NCI-H748 (cell line): ENCODE measurements around the gene GALNT18.

Experiments used
- DNase-seq: peaks from one replicate; lab custom pipeline; 2025; ENCODE audit not compliant: unreplicated experiment; lab: John Stamatoyannopoulos, UW

Gene GALNT18

DNA sequence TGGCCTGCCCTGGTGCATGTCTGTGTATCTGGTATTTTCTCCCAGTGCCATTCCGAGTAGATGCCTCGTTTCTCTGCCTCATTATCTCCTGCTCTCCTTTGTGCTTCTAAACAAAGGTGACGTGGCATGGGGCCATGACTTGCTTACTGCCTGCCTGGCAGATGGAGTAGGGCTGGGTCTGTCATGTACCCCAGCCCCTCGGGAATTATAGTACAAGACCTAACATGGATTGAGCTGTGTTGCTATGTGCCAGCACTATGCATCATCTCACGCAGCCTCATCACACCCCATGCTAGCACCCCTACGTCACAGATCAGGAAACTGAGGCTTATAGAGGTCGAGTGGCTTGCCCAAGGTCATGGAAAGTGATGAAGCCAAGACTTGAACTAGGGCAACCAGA is 88.1 kb downstream of the GALNT18 start:
- peak; percentile 5 for DNase-seq

DNA sequence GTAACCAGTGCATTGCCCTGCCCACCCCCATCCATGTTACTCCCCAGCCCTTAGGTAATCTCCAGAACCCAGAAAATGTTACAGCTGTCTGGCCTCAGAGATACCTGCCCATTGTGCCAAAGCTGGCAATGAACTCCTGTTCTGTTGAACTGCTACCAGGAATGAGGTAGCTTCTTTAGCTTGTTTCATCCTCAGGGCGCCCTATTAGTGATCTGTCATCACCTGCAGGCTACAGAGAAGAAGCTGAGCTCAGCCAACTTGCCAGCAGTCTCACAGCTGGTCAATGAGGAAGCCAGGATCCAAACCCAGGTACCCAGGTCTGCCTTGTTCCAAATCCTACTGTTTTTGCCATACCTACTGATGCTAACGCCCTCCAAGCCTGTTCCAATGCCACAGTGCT is 88.7 kb downstream of the GALNT18 start:
- no peak for DNase-seq

DNA sequence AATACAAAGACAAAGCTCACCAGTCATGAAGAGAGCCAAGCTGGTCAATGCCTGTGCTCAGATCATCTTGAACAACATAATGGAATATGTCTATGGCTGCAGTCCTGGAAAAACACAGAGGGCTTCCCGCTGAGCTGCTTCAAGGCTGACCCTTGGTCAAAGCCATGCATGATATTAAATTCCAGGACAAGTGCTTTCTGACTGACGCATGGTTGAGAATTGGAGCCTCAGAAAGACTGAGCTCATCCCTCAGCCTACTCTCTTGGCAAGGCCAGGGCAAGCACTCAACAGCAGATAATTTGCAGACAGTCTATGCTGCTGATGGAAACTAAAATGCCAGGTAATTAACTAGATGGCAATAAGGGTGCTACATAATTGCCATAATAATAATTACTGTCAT is 89.2 kb downstream of the GALNT18 start:
- no peak for DNase-seq

DNA sequence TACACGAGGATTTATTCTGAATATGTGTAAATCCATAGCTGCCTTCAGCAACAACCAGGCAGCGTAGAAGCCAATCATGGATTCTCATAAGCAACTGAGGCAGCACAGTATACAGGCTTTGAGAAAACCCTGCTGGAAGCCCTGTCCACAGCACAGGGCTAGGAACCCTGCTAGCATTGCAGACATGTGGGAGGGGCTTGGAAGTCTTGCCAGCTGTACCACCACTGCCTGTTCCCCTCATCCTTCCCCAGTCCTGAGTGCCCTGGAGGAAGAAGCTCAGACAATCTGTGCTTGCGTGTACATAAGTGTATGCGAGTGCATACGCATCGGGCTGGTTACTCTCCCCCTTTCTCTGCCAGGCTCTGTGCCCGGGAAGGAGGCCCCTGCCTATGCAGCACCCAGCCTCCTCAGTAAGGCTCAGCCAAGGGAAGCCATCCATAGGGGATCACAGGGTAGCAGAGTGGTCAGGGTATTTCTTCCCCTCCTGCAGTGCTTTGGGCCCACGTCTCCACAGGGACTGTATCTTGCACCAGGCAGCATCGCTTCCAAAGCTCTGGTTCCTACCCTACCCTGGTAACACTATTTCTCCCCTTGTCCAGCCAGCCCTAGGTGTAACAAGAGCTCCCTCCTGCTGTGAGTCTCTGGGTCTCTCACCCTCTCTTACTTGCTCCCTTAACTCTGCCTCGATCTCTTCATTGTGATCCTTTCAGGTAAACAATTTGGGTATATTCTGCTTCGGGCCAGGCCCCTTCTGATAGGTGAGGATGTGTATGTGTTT is 90.5 kb downstream of the GALNT18 start:
- DNase-seq, result no peak

DNA sequence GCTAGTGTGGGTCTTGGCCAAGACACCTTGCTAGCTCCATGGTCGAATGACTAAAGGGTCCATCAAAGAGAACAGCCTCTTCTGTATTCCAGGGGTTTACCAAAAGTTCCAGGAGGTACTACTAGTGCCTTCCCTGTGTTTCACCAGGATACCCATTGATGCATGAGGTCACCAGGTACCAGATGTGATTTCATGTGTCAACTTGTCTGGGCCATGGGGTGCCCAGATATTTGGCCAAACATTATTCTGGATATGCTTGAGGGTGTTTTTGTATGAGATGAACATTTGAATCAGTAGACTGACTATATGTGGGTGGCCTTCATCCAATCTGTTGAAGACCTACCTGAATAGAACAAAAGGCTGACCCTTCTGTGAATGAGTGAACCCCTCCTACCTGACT is 92.8 kb downstream of the GALNT18 start:
- DNase-seq, result no peak

DNA sequence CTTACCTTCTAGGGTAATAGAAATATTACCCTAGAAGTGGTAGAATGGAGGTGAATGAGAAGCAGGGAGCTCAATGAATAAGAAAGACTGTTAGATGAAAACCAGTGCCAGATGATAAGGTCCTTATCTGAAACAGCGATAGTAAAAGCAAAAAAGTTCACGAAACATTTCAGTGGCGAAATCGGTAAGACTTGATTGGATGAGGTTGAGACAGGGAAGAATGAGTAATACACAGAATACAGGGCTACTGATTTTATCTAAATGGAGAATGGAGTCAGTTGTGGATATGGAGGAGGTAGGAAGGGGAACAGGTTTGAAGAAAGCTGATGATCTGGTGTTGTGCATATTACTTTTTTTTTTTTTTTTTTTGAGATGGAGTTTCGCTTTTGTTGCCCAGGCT is 96.5 kb downstream of the GALNT18 start:
- DNase-seq, result no peak

DNA sequence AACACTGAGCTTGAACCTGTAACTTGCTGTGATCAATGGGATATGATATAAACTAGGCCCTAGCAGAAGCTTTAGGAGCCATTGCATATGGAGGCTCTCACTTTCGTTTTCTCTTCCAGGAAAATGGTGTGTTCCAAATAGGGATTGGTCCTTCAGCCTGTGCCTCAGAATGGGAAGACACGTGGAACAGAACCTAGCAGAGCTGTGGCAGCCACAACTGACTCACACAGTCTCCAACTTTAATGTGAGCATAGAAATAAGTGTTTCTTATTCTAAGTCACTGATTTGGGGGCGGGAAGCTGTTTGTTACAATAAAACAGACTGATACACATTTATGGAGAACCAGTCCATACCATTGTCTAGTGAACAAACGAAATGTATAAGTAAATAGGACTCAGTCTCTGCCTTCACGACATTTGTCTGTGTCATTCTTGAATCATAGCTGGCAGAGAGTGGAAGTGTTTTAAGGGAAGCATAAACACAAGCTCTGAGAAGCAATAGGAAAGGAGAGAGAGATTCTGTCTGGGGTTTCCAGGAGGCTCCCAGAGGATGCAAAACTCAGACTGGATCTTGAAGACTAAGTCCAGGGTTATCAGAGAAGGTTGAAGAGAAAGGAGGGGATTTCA is 97.3 kb downstream of the GALNT18 start:
- no peak for DNase-seq

DNA sequence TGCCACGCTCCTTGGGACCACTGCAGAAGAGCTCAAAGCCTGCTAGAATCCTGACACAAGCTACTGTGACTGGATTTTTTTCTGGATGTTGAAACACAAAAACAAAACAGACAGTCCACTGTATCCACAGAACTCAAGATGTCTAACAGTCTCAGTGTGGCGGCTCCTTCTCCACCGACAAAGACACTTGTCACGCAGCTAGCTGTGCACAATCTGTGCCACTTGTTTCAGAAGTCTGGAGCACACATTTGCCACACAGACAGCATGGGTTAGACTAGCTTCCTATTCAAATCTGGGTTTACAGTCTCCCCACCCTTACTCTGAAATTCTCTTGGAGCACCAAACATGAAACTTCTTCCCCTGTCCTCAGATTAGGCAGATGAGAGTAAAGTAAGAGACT is 99.2 kb downstream of the GALNT18 start:
- DNase-seq, result no peak

DNA sequence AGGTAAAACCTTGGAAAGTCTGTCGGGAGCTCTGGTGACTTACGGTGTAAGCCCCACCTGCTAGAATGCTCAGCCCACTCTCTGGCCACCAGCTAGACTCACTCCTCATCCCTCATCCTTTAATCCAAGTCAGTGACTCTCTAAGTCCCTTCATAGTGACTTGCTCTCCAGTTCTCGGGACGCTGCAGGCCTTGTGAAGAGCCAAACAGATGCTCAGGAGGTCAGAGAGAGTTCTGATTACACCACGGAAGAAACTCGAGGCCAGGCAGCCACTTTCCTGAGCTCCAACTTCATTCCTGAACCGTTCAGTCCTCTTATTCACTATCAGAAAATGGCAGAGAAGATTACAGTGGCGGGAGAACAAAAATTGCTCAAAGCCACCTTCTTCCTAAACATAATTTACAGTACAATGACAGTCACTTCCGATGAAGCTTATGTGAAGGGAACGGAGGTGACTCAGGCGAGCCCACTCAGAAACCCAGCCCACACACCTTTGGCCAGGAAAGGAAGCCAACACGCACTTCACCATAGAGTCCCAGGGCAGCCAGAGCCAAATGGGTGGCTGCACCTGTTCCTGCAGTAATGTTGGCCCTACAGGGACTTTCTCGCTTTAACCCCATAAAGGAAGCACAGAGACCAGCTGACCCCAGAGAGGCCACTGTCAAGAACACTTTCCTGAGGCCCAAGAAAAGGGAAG is 100.4 kb downstream of the GALNT18 start:
- no peak for DNase-seq

DNA sequence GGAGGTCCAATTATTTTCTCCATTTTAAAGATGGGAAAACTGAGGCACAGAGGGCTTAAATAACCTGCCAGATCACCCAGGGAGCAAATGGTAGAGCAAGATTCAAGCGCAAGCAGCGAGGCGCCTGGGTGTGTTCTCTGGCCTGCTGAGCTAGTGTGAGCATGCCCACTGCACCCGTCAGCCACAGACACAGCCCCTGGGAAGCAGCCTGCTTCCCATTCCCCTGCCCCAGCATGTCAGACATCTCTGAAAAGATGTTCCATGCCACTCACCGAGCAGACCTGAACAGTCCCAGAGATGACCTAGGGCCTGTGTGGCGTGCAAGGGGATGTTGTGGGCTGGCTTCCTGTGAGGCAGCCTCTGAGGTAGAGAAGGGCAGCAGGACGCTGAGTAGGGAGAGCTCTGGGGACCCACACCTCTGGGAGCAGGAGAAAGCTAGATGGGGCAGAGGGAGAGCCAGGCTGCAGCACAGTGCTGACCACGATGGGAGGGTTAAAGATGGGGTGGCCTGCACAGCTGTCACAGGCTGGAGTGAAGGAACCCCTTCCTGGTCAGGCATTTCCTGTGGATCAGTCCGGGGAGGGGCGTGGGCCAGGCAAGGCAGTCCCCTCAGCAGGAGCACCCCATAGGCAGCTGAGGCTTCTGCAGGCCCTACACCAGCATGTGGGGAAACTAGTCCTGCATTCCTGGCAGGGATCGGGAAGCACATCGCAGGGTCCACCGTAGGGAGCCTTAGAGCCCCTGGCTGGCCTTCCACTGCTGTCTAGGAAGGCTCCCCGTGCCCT is 101.4 kb downstream of the GALNT18 start:
- no peak for DNase-seq

DNA sequence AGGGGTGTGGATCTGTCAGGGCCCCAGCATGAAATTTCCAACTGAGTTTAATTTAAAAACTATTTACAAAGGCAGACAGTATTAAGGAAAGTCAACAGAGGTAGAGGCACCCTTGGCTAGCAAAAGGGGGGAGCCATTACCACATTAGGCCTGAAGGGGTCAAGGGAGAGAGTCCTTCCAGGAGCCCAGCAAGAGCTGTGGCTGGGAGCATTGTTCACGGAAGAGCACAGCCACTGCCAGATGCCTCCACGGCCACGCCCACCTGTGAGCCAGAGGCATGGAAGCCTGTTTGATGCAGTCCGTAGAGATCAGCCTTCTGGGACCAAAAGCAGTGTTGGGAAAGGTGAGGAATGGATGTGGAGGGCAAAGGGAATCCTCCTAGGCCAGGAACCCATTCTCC is 102.6 kb downstream of the GALNT18 start:
- DNase-seq, result peak; percentile 30

DNA sequence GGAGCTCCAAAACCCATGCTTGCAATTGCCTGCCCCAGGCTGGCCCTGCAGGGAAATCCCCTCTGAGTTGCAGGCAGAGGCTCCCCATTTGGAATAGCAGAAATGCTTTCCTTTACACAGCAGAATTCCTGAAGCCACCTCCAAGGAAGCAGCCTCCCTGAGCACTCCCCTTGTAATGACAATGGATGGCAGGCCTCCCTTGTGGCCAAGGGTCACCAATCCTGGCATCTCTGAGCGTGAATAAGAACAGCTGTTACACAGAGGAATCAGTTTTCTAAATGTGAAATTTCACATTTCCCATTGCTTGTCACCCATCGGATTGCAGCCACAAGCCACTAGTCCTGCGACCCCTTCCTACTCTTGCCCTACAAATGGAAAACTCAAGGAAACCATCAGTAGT is 107.6 kb downstream of the GALNT18 start:
- DNase-seq, result no peak

DNA sequence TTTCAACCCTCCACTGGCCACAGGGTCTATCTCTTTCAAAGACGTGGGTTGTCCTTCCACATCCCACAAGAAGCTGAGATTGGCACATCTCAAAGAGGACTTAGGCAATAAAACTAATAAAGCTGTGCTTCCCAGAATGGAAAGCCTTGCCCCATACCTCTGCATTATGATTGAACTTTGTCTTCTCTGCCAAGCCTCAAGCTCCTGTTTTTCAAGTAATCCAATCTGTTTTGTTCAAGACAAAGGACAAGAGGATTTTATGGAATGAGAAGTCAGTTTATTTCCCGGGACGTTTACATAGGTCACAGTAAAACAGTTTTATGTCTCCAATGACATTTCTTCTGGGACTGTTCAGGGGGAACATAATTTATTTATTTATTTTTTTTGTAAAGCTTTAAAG is 108.4 kb downstream of the GALNT18 start:
- no peak for DNase-seq

DNA sequence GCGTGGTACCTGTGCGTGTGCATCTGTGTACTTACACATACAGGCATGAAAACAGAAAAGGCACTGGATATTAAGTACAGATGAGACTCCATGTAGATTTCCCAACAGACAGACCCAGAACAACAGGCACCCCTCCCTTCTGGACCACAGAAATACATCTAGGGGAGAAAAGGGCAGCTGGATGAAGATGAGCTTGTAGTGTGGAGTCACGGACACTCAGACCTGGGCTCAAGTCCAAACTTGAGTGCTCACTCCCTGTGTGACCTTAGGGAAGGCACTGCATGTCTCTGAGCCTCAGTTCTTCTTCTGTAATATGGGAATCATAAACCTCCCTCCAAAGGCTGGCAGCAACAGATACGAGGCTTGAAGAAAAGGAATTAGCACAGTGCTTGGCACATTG is 108.9 kb downstream of the GALNT18 start:
- no peak for DNase-seq

DNA sequence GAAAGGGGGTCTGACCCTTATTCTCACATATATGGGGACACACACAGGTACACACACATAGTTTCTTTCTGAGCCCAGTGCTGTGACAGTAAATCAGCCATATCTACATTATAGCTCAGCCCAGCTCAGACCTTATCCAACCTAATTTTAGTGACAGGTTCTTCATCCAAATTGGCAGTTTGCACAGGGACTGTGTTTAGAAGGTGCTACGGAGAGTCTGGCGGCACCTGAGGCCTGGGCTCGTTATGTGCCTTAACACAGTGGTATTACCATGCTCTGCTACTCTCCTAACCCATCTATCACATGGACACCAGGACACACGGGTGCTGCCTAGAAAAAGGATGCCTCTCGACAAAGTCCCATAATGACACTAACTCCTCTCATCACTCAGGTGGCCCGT is 109.3 kb downstream of the GALNT18 start:
- no peak for DNase-seq

DNA sequence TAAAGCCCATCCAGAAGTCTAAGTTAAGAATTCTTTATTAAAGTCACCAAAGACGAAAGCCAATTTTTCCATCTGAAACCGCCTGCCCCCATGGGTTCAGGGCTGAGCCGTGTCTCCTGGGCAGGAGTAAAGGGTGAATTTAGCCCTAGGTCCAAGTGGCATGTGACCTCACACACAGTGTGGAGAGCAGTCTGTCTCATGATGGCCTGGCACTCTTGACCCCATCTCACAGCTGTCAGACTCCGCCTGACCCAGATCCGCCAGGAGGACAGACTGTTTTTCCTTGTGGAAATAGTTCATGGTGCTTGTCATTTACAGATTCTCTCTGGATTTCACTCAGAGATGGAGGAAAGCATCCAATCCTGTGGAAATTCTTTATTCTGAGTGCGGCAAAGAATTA is 109.7 kb downstream of the GALNT18 start:
- DNase-seq, result no peak

DNA sequence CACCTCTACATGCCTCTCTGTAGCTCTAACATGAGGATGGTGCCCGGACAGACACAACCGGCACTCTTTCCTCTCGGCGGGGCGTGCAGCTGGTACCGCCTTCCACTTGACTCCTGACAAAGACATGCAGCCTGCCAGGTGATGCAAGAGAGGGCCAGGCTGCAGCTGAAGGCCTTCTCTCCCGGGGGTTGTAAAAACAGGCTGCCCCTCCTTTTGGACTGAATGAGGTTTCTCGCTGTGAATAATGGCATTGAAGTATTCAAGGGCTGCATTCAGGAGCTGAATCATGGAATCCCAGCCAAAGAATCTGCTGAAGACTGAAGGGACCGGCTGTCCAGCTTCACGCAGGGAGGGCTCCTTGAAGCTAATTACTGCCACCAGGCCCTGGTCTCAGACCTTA is 110.9 kb downstream of the GALNT18 start:
- peak; percentile 96 for DNase-seq

DNA sequence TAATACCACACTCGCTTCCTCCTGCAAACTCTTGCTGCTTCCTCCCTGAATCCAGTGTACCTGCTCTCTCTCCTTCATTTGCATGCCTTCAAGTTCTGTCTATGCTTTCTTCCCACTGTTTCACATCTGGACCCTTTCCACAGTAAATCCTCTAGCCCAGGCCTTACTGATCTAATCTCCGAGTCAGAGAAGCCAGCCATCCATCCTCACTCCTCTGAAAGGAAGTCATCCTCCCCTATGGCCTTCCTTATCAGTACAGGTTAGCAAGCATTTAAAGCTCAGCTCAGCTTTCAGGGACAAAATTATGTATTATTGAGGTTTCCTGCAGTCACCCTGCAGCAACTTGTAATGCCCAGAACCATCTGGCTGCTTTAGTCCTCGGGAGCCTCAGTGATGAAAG is 116.1 kb downstream of the GALNT18 start:
- DNase-seq, result no peak

DNA sequence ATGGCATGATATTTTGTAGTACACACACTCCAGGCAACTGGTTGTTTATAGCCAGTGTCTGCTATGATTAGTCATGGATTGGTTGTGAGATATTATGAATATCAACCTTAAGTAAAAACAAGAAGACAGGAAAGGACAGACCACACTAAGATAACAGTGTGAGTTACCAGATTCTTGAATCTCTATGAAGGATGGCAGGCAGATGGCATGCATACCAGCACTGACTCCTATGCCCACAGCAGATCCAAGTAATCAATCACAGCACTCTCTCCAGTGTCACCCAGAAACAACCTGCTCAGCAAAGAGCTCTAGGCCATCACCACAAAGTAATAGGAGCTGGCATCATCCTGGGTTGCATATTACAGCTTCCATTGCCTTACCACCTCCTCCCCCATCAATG is 116.6 kb downstream of the GALNT18 start:
- no peak for DNase-seq

DNA sequence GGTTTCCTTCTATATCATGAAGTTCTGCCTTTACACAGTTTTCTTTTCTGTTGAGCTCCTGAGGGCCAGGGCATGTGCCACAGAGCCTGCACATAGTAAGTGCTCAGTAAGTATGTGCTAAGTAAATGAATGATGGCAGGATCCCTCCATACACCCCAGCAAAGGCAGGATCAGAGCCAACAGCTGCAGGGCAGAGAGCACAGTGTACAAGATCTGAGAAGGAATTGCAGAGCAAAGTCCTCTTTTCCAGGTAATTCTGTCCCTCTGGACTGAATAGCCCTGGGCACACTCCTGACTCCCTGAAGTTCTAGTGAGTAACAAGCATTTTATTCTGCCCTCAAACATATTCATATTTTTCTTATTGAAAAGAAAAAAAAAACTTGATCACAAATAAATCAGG is 117.7 kb downstream of the GALNT18 start:
- no peak for DNase-seq

DNA sequence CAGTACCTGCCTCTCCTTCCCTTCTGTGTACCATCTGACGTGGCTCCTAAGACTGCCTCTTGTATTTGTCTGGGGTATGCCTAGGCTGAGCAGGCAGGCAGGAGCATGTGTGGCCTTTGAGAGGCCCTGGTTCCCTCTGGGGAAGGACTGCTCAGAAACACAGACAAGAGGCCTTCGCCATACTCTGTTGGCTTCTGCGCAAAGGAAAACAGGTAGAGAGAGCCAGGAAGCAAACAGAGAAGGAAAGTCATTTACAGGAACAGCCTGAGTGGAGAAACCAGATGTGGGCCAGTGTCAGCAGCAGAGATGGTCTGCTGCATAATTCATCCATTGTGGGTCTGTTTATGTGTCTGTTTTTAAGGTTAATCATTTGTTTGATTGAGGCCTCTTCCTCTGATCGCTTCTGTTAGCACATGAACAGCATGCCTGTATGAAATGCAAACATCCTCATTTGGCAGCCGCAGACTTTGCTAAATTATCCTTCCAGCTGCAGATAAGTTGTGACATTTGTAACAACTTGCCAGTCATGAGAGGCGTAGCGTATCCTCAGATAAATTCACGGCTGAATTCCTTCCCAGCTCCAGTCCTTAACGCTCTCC is 119.4 kb downstream of the GALNT18 start:
- DNase-seq, result peak; percentile 66
